ENCODE results near the gene ZMIZ1. TPM values are rescaled to one million over a fixed set of nuclear protein-coding genes. Genes with fewer than 3 reads are reported as not detected.

Gene ZMIZ1
- total and polyA plus RNA-seq, 2 experiments from 2014 or later, result 9.2 to 30.9 TPM

- H3K4me3 Mint-ChIP-seq, result no peak overlapping the region
- Histone ChIP-seq H3K36me3 (ENCODE audit: insufficient read depth) (no peaks in the 10 kb centered on the region), H3K4me2 (no peak overlapping the region), H4K20me1 (replicated peaks; ENCODE audit: insufficient read depth) (peaks cover 11% of the 10 kb centered on the region; the same call in 1 of the 2 replicates), H3K27ac (ENCODE audit: low read depth) (no peak overlapping the region), H3K9me2 (ENCODE audit: insufficient read depth) (no peaks in the 10 kb centered on the region), H2AFZ (no peak overlapping the region), H3K4me1 (ENCODE audit: insufficient read depth) (no peaks in the 10 kb centered on the region), H3F3A (replicated peaks; ENCODE audit: low read depth) (no peaks in the 10 kb centered on the region), H3K79me2 (replicated peaks; ENCODE audit: insufficient read depth) (no peaks in the 10 kb centered on the region; the same call in 1 of the 2 replicates), H3K4me3 (no peak overlapping the region), H3K27me3 (ENCODE audit: insufficient read depth) (no peaks in the 10 kb centered on the region)
- 0 out of 3 replicates have a peak, but pooled peaks cover 3% of the 10 kb centered on the region for H3K36me3 Mint-ChIP-seq (ENCODE audit: low read depth)
- no peak for TF ChIP-seq ZNF331 (CRISPR knock-in tag; IDR thresholded peaks at IDR 0.05; ENCODE audit: low read depth)
- H3K9me3 Mint-ChIP-seq, result no peaks in the 10 kb centered on the region
- no peak overlapping the region for H3K27ac Mint-ChIP-seq
- no peak for DNase-seq (ENCODE audit: low spot score)
- H3K27me3 Mint-ChIP-seq (ENCODE audit: insufficient read depth, low read depth, poor library complexity), result peaks cover 5% of the 10 kb centered on the region
- ATAC-seq, result no peak
- peaks cover 12% of the 10 kb centered on the region for H3K4me1 Mint-ChIP-seq
Measured at GRCh38 chr10:79255007-79255507, 186.3 kb downstream of the ZMIZ1 start.

- Histone ChIP-seq H3K79me2 (replicated peaks; ENCODE audit: insufficient read depth) (no peaks in the 10 kb centered on the region; the same call in 1 of the 2 replicates), H4K20me1 (replicated peaks; ENCODE audit: insufficient read depth) (peaks cover 14% of the 10 kb centered on the region), H2AFZ (no peak overlapping the region), H3F3A (replicated peaks; ENCODE audit: low read depth) (no peaks in the 10 kb centered on the region), H3K4me2 (no peak overlapping the region), H3K4me3 (no peak overlapping the region), H3K4me1 (ENCODE audit: insufficient read depth) (0 out of 2 replicates have a peak, but pooled peaks cover 3% of the 10 kb centered on the region), H3K36me3 (ENCODE audit: insufficient read depth) (no peaks in the 10 kb centered on the region), H3K27ac (ENCODE audit: low read depth) (no peak overlapping the region), H3K9me2 (ENCODE audit: insufficient read depth) (no peaks in the 10 kb centered on the region), H3K27me3 (ENCODE audit: insufficient read depth) (no peaks in the 10 kb centered on the region)
- Mint-ChIP-seq H3K4me3 (no peak overlapping the region), H3K9me3 (no peaks in the 10 kb centered on the region), H3K27me3 (ENCODE audit: insufficient read depth, low read depth, poor library complexity) (peaks cover 15% of the 10 kb centered on the region), H3K36me3 (ENCODE audit: low read depth) (0 out of 3 replicates have a peak, but pooled peaks cover 3% of the 10 kb centered on the region), H3K4me1 (peaks cover 24% of the 10 kb centered on the region), H3K27ac (no peak overlapping the region)
- DNase-seq (ENCODE audit: low spot score) (no peak), ATAC-seq (no peak)
- TF ChIP-seq, protein P1, sequence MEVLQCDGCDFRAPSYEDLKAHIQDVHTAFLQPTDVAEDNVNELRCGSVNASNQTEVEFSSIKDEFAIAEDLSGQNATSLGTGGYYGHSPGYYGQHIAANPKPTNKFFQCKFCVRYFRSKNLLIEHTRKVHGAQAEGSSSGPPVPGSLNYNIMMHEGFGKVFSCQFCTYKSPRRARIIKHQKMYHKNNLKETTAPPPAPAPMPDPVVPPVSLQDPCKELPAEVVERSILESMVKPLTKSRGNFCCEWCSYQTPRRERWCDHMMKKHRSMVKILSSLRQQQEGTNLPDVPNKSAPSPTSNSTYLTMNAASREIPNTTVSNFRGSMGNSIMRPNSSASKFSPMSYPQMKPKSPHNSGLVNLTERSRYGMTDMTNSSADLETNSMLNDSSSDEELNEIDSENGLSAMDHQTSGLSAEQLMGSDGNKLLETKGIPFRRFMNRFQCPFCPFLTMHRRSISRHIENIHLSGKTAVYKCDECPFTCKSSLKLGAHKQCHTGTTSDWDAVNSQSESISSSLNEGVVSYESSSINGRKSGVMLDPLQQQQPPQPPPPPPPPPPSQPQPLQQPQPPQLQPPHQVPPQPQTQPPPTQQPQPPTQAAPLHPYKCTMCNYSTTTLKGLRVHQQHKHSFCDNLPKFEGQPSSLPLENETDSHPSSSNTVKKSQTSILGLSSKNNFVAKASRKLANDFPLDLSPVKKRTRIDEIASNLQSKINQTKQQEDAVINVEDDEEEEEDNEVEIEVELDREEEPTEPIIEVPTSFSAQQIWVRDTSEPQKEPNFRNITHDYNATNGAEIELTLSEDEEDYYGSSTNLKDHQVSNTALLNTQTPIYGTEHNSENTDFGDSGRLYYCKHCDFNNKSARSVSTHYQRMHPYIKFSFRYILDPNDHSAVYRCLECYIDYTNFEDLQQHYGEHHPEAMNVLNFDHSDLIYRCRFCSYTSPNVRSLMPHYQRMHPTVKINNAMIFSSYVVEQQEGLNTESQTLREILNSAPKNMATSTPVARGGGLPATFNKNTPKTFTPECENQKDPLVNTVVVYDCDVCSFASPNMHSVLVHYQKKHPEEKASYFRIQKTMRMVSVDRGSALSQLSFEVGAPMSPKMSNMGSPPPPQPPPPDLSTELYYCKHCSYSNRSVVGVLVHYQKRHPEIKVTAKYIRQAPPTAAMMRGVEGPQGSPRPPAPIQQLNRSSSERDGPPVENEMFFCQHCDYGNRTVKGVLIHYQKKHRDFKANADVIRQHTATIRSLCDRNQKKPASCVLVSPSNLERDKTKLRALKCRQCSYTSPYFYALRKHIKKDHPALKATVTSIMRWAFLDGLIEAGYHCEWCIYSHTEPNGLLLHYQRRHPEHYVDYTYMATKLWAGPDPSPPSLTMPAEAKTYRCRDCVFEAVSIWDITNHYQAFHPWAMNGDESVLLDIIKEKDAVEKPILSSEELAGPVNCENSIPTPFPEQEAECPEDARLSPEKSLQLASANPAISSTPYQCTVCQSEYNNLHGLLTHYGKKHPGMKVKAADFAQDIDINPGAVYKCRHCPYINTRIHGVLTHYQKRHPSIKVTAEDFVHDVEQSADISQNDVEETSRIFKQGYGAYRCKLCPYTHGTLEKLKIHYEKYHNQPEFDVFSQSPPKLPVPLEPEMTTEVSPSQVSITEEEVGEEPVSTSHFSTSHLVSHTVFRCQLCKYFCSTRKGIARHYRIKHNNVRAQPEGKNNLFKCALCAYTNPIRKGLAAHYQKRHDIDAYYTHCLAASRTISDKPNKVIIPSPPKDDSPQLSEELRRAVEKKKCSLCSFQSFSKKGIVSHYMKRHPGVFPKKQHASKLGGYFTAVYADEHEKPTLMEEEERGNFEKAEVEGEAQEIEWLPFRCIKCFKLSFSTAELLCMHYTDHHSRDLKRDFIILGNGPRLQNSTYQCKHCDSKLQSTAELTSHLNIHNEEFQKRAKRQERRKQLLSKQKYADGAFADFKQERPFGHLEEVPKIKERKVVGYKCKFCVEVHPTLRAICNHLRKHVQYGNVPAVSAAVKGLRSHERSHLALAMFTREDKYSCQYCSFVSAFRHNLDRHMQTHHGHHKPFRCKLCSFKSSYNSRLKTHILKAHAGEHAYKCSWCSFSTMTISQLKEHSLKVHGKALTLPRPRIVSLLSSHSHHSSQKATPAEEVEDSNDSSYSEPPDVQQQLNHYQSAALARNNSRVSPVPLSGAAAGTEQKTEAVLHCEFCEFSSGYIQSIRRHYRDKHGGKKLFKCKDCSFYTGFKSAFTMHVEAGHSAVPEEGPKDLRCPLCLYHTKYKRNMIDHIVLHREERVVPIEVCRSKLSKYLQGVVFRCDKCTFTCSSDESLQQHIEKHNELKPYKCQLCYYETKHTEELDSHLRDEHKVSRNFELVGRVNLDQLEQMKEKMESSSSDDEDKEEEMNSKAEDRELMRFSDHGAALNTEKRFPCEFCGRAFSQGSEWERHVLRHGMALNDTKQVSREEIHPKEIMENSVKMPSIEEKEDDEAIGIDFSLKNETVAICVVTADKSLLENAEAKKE (CRISPR knock-in tag; IDR thresholded peaks at IDR 0.05), result no peak
- TF ChIP-seq STAT1 (IDR thresholded peaks at IDR 0.05; ENCODE audit: unreplicated experiment), result no peak
- no peak for TF ChIP-seq EZH2phosphoT487 (IDR thresholded peaks at IDR 0.05; ENCODE audit: unreplicated experiment)
- TF ChIP-seq NANOG (IDR thresholded peaks at IDR 0.05; ENCODE audit: borderline replicate concordance), result no peak
- TF ChIP-seq ZNF114 (CRISPR knock-in tag; IDR thresholded peaks at IDR 0.05), result no peak
- TF ChIP-seq EZH2 (IDR thresholded peaks at IDR 0.05; ENCODE audit: low read depth, unreplicated experiment), result no peak
- TF ChIP-seq, protein P2, sequence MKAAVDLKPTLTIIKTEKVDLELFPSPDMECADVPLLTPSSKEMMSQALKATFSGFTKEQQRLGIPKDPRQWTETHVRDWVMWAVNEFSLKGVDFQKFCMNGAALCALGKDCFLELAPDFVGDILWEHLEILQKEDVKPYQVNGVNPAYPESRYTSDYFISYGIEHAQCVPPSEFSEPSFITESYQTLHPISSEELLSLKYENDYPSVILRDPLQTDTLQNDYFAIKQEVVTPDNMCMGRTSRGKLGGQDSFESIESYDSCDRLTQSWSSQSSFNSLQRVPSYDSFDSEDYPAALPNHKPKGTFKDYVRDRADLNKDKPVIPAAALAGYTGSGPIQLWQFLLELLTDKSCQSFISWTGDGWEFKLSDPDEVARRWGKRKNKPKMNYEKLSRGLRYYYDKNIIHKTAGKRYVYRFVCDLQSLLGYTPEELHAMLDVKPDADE (IDR thresholded peaks at IDR 0.05), result no peak
- TF ChIP-seq ZNF331 (CRISPR knock-in tag; IDR thresholded peaks at IDR 0.05; ENCODE audit: low read depth), result no peak
- TF ChIP-seq, protein P3, sequence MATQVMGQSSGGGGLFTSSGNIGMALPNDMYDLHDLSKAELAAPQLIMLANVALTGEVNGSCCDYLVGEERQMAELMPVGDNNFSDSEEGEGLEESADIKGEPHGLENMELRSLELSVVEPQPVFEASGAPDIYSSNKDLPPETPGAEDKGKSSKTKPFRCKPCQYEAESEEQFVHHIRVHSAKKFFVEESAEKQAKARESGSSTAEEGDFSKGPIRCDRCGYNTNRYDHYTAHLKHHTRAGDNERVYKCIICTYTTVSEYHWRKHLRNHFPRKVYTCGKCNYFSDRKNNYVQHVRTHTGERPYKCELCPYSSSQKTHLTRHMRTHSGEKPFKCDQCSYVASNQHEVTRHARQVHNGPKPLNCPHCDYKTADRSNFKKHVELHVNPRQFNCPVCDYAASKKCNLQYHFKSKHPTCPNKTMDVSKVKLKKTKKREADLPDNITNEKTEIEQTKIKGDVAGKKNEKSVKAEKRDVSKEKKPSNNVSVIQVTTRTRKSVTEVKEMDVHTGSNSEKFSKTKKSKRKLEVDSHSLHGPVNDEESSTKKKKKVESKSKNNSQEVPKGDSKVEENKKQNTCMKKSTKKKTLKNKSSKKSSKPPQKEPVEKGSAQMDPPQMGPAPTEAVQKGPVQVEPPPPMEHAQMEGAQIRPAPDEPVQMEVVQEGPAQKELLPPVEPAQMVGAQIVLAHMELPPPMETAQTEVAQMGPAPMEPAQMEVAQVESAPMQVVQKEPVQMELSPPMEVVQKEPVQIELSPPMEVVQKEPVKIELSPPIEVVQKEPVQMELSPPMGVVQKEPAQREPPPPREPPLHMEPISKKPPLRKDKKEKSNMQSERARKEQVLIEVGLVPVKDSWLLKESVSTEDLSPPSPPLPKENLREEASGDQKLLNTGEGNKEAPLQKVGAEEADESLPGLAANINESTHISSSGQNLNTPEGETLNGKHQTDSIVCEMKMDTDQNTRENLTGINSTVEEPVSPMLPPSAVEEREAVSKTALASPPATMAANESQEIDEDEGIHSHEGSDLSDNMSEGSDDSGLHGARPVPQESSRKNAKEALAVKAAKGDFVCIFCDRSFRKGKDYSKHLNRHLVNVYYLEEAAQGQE (IDR thresholded peaks at IDR 0.05; ENCODE audit: unreplicated experiment), result no peak
Measured at GRCh38 chr10:79256264-79256806, 187.6 kb downstream of the ZMIZ1 start.

Data from GM23338 (cell line).